Loucy (cell line): Measurements from ENCODE around the gene RND1.

Experiments used
- H2AFZ ChIP-seq: fragments of 200-600 bp; sonication (generic); 2 replicates; pipeline ENCODE4 v1.6.0; 2016; ENCODE audit warnings: antibody characterized with exemption, mild to moderate bottlenecking, low read length, moderate library complexity
- H3F3A ChIP-seq: fragments of 200-600 bp; 2 replicates; pipeline ENCODE4 v1.6.0; 2016; ENCODE audit warnings: antibody characterized with exemption, low read depth, mild to moderate bottlenecking
- H3K27me3 ChIP-seq: fragments of 200-600 bp; sonication (generic); 2 replicates; pipeline ENCODE4 v1.6.1; 2014; ENCODE audit warnings: low read length, mild to moderate bottlenecking; ENCODE audit not compliant: insufficient read depth, poor library complexity, severe bottlenecking
- H3K36me3 ChIP-seq: fragments of 200-600 bp; sonication (generic); 2 replicates; pipeline ENCODE4 v1.6.1; 2016; ENCODE audit warnings: low read length; ENCODE audit not compliant: insufficient read depth
- H3K4me1 ChIP-seq: fragments of 200-600 bp; sonication (generic); 2 replicates; pipeline ENCODE4 v1.5.1; 2014; ENCODE audit warnings: low read length, mild to moderate bottlenecking; ENCODE audit not compliant: insufficient read depth, poor library complexity, severe bottlenecking
- H3K4me2 ChIP-seq: fragments of 200-600 bp; sonication (generic); 2 replicates; pipeline ENCODE4 v1.6.0; 2014; ENCODE audit warnings: antibody characterized with exemption, low read length, low read depth, mild to moderate bottlenecking; ENCODE audit not compliant: poor library complexity, severe bottlenecking
- H3K4me3 ChIP-seq: fragments of 200-600 bp; sonication (generic); 2 replicates; pipeline ENCODE4 v1.5.1; 2014; ENCODE audit warnings: low read length, mild to moderate bottlenecking, mixed read lengths; ENCODE audit not compliant: poor library complexity, severe bottlenecking
- H3K79me2 ChIP-seq: fragments of 200-600 bp; sonication (generic); 2 replicates; pipeline ENCODE4 v1.6.1; 2014; ENCODE audit warnings: low read length; ENCODE audit not compliant: insufficient read depth
- H3K9ac ChIP-seq: fragments of 200-600 bp; sonication (generic); 2 replicates; pipeline ENCODE4 v1.6.0; 2014; ENCODE audit warnings: mild to moderate bottlenecking, low read depth, low read length, moderate library complexity; ENCODE audit not compliant: poor library complexity, severe bottlenecking
- H3K9me2 ChIP-seq: fragments of 200-600 bp; sonication (generic); replicated peaks from 2 replicates; pipeline ENCODE4 v1.6.1; 2016; ENCODE audit warnings: low read depth, low read length, mixed read lengths
- H3K9me3 ChIP-seq: fragments of 200-600 bp; sonication (generic); 2 replicates; pipeline ENCODE4 v1.6.1; 2014; ENCODE audit warnings: mild to moderate bottlenecking, antibody characterized with exemption, low read length, low read depth; ENCODE audit not compliant: insufficient read depth
- H4K20me1 ChIP-seq: fragments of 200-600 bp; sonication (generic); 2 replicates; pipeline ENCODE4 v1.6.0; 2014; ENCODE audit warnings: antibody characterized with exemption, low read length, mild to moderate bottlenecking; ENCODE audit not compliant: insufficient read depth, poor library complexity, severe bottlenecking
- EZH2phosphoT487 ChIP-seq: fragments of 200-600 bp; IDR thresholded peaks from 2 replicates; pipeline ENCODE4 v1.6.1; 2018; ENCODE audit warnings: antibody characterized with exemption, mild to moderate bottlenecking, moderate library complexity, borderline replicate concordance
- TF ChIP-seq, protein P1 (sequence below): fragments of 200-600 bp; sonication (generic); conservative IDR thresholded peaks from 2 replicates; pipeline ENCODE4 v1.5.1; 2014; ENCODE audit warnings: mild to moderate bottlenecking, antibody characterized with exemption, low read length

RND1 gene

GRCh38 chr12:48832321-48833060, 33.2 kb downstream of the RND1 start:
- Histone ChIP-seq H3K4me2 (no peak overlapping the region), H3K4me1 (no peaks in the 10 kb centered on the region), H3K27me3 (no peaks in the 10 kb centered on the region), H3K4me3 (no peak overlapping the region), H3K9ac (no peak overlapping the region), H3K36me3 (peaks cover 85% of the 10 kb centered on the region; the same call in 1 of the 2 replicates), H4K20me1 (no peaks in the 10 kb centered on the region), H3K9me2 (no peaks in the 10 kb centered on the region), H3K9me3 (no peaks in the 10 kb centered on the region), H3F3A (no peaks in the 10 kb centered on the region), H2AFZ (no peak overlapping the region), H3K79me2 (no peaks in the 10 kb centered on the region)
- TF ChIP-seq EZH2phosphoT487, result no peak
- TF ChIP-seq, protein P1, sequence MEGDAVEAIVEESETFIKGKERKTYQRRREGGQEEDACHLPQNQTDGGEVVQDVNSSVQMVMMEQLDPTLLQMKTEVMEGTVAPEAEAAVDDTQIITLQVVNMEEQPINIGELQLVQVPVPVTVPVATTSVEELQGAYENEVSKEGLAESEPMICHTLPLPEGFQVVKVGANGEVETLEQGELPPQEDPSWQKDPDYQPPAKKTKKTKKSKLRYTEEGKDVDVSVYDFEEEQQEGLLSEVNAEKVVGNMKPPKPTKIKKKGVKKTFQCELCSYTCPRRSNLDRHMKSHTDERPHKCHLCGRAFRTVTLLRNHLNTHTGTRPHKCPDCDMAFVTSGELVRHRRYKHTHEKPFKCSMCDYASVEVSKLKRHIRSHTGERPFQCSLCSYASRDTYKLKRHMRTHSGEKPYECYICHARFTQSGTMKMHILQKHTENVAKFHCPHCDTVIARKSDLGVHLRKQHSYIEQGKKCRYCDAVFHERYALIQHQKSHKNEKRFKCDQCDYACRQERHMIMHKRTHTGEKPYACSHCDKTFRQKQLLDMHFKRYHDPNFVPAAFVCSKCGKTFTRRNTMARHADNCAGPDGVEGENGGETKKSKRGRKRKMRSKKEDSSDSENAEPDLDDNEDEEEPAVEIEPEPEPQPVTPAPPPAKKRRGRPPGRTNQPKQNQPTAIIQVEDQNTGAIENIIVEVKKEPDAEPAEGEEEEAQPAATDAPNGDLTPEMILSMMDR, result no peak

DNA sequence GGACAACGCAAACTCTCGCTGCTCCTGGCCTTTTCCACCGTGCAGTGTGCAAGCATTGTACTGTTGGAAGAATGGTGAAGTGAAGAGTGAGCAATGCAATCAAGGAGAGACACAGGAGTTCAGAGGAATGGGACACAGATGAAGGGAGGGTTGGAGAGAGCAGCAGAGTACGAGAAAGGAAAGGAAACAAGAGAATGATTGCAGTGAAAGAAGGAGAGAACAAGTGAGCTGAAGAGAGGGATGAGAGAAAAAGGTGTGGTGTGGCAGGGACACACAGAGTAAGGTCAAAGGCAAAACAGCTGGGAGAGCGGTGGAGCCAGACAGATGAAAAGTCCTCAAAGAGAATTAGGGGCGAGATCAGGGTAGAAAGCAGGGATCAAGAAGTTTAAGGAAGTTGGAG, 34.4 kb downstream of the RND1 start:
- H3K27me3 ChIP-seq, result no peaks in the 10 kb centered on the region
- no peaks in the 10 kb centered on the region for H3F3A ChIP-seq
- no peaks in the 10 kb centered on the region for H3K79me2 ChIP-seq
- no peak overlapping the region for H3K9ac ChIP-seq
- no peaks in the 10 kb centered on the region for H3K9me3 ChIP-seq
- H3K4me1 ChIP-seq, result no peaks in the 10 kb centered on the region
- TF ChIP-seq EZH2phosphoT487, result no peak
- TF ChIP-seq, protein P1, result no peak
- no peaks in the 10 kb centered on the region for H3K9me2 ChIP-seq
- peaks cover 76% of the 10 kb centered on the region; the same call in 1 of the 2 replicates for H3K36me3 ChIP-seq
- H4K20me1 ChIP-seq, result no peaks in the 10 kb centered on the region
- no peak overlapping the region for H2AFZ ChIP-seq
- no peak overlapping the region for H3K4me3 ChIP-seq
- H3K4me2 ChIP-seq, result no peak overlapping the region

- H3K4me2 ChIP-seq, result no peak overlapping the region
- no peak overlapping the region for H2AFZ ChIP-seq
- no peaks in the 10 kb centered on the region for H4K20me1 ChIP-seq
- H3K27me3 ChIP-seq, result no peaks in the 10 kb centered on the region
- no peak overlapping the region for H3K4me3 ChIP-seq
- no peaks in the 10 kb centered on the region for H3K79me2 ChIP-seq
- no peaks in the 10 kb centered on the region for H3K4me1 ChIP-seq
- H3K9ac ChIP-seq, result no peak overlapping the region
- no peaks in the 10 kb centered on the region for H3F3A ChIP-seq
- H3K9me3 ChIP-seq, result no peaks in the 10 kb centered on the region
- H3K9me2 ChIP-seq, result no peaks in the 10 kb centered on the region
- H3K36me3 ChIP-seq, result peaks cover 64% of the 10 kb centered on the region; the same call in 1 of the 2 replicates
- TF ChIP-seq EZH2phosphoT487, result no peak
- TF ChIP-seq, protein P1, result no peak
These were observed 36.7 kb downstream of the RND1 start for GRCh38 chr12:48828841-48829575.
